AG04450 (cell line): ENCODE results near the gene GGCT. TPM values are rescaled to one million over a fixed set of nuclear protein-coding genes. Genes with fewer than 3 reads are reported as not detected.
A peak's percentile ranks its signal among the peaks of the same experiment; 100 is the strongest.

Experiments used
- CTCF ChIA-PET: fragments of 300-600, 350-600 bp; formaldehyde crosslinking; extraction: SDS; loops from one replicate; lab custom pipeline; 2022; ENCODE audit warnings: antibody characterized with exemption, inconsistent platforms; lab: Charles Lee
- POLR2A ChIA-PET: fragments of 350-600 bp; formaldehyde crosslinking; extraction: SDS; loops from one replicate; lab custom pipeline; 2021; ENCODE audit warnings: antibody characterized with exemption, inconsistent platforms; lab: Yijun Ruan, JAX
- DNase-seq: peaks from one replicate; pipeline ENCODE4 v3.0.0-alpha.2; 2011; ENCODE audit warnings: low read depth, low spot score
- H3K27ac ChIP-seq: one replicate; pipeline ENCODE4 v1.5.1; 2012; ENCODE audit warnings: low read depth, low read length, control low read depth
- H3K27me3 ChIP-seq: one replicate; pipeline ENCODE4 v1.6.0; 2012; ENCODE audit warnings: low read length; ENCODE audit not compliant: control insufficient read depth, insufficient read depth
- H3K4me3 ChIP-seq: 2 replicates; pipeline ENCODE4 v1.5.1; 2011; ENCODE audit warnings: mild to moderate bottlenecking, low read depth, low read length, control low read depth
- H3K9me3 ChIP-seq: 2 replicates; pipeline ENCODE4 v1.5.1; 2012; ENCODE audit warnings: low read length; ENCODE audit not compliant: control insufficient read depth, insufficient read depth
- polyA minus RNA-seq: library from RNA; depleted of rRNA, polyadenylated mRNA; stranded (reverse); fragments of >200 nt; gene quantifications from 2 replicates; pipeline ENCODE4 v1.2.3, GENCODE V29; 2011; rRNA and poly(A)+ RNA removed
- polyA plus RNA-seq: library from polyadenylated mRNA; depleted of rRNA; stranded (reverse); fragments of >200 nt; gene quantifications from 2 replicates; pipeline ENCODE4 v1.2.3, GENCODE V29; 2011; rRNA removed
- TF ChIP-seq, protein P1 (sequence below): IDR thresholded peaks from 2 replicates; pipeline ENCODE4 v1.5.1; 2011; ENCODE audit warnings: low read depth, low read length, control low read depth, inconsistent platforms

Gene GGCT
- polyA plus RNA-seq (19.8 and 24.4 TPM in 2 replicates), polyA minus RNA-seq (4.9 and 5.5 TPM in 2 replicates)

DNA sequence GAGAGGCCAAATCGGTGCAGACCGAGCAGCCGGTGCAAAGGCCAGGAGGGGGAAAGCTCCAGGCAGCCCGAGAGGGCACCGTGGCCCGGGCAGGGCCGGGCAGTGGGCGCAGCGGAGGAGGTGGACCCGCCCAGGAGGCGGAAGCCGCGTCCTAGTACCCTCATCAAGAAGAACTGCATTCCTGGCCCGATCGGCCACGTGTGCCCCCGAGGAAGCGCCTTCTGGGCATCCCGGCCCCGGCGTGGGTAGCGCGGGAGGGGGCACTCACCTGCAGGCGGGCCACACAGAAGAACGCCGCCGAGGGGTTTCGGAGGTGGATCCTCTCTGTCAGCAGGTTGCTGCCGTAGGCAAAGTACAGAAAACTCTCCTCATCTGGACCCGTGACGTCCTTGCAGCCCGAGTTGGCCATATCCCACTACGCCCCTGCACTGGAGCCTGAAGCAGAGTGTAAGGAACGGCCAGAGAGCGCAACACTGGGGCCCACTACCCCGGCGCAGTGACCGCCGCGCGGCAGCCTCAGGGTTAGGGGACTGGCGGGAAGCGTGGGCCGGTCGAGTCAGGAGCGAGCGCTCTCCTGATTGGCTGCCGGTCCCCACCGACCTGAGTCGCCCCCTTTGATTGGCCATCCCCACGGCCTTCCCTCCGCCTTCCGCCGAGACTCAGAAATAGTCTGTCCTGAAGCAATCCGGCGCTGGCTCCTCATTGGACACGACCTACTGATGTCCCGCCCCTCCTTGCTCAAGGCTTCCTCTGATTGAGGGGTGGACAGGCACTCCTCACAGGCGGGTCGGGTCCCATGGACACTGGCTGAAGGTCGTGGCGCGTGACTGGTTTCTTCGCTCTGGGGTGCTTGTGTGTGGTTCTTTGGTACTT lies at the start of gene GGCT:
TSS of gene GGCT (minus strand) at position 529 of the 873 bp plus-strand sequence. CDS start at position 409, 120 bp downstream.
- TF ChIP-seq, protein P1, sequence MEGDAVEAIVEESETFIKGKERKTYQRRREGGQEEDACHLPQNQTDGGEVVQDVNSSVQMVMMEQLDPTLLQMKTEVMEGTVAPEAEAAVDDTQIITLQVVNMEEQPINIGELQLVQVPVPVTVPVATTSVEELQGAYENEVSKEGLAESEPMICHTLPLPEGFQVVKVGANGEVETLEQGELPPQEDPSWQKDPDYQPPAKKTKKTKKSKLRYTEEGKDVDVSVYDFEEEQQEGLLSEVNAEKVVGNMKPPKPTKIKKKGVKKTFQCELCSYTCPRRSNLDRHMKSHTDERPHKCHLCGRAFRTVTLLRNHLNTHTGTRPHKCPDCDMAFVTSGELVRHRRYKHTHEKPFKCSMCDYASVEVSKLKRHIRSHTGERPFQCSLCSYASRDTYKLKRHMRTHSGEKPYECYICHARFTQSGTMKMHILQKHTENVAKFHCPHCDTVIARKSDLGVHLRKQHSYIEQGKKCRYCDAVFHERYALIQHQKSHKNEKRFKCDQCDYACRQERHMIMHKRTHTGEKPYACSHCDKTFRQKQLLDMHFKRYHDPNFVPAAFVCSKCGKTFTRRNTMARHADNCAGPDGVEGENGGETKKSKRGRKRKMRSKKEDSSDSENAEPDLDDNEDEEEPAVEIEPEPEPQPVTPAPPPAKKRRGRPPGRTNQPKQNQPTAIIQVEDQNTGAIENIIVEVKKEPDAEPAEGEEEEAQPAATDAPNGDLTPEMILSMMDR = no peak
- DNase-seq = peak; percentile 93
- ChIA-PET CTCF (no interaction called here), POLR2A (no interaction called here)
- peak within 1 kb of the TSS; percentile 57 for H3K27ac ChIP-seq
- peaks cover 5% of the 10 kb centered on the region; the same call in 1 of the 2 replicates for H3K9me3 ChIP-seq
- H3K27me3 ChIP-seq = no peaks in the 10 kb centered on the region
- H3K4me3 ChIP-seq = peak within 1 kb of the TSS; percentile 98

DNA sequence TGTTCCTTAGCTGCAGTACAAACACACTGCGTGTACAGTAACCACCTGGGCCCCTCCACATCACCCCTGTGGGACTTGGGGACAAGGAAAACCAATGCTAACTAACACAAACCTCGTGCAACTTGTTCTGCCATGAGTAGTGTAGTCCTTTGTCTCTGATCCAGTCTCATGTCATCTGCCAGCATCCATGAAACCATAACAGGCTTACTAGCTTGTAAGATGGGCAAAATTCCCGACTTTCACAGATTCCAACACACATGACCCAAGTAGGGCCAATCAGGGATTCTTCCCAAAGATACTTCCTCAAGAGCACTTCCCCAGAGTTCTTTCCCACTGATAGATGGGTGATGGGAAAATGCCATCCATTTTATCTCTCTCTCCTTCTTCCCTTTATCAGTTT lies 48.9 kb upstream of the GGCT start:
- DNase-seq = no peak
- no peaks in the 10 kb centered on the region for H3K27me3 ChIP-seq
- ChIA-PET POLR2A (no interaction called here), CTCF (interaction anchor here (12.5 kb wide), 1 partner anchor 10 kb away, joined by 184 read pairs; no protein-coding TSS in a partner anchor)
- no peak overlapping the region for H3K4me3 ChIP-seq
- H3K27ac ChIP-seq = no peak overlapping the region
- TF ChIP-seq, protein P1 = no peak
- H3K9me3 ChIP-seq = no peaks in the 10 kb centered on the region; the same call in 1 of the 2 replicates

DNA sequence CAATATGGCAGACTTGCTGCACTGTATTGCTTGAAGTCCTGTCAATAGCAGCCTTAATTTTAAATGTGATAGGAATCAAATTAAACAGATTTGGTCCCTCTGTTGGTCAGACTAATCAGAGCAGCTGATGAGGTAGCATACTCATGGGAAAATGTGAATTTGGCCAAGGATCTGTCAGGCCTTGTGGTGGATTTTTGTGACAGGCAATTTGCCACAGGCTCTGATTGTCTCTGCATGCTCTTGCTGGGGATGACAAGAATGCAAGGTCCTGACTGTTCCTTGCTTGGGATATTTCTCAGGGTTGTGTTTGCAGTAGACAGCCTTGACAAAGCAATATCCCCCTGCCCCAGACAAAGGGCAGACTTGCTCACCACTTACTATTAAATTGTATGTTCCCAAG lies 48.5 kb upstream of the GGCT start:
- Histone ChIP-seq H3K9me3 (no peaks in the 10 kb centered on the region; the same call in 1 of the 2 replicates), H3K4me3 (no peak overlapping the region), H3K27me3 (no peaks in the 10 kb centered on the region), H3K27ac (no peak overlapping the region)
- POLR2A ChIA-PET = no interaction called here
- CTCF ChIA-PET = interaction anchor here (1.6 to 12.5 kb wide), 2 partner anchors 11 to 15 kb away, joined by 3 to 184 read pairs; no protein-coding TSS in a partner anchor
- no peak for DNase-seq
- TF ChIP-seq, protein P1 = no peak

DNA sequence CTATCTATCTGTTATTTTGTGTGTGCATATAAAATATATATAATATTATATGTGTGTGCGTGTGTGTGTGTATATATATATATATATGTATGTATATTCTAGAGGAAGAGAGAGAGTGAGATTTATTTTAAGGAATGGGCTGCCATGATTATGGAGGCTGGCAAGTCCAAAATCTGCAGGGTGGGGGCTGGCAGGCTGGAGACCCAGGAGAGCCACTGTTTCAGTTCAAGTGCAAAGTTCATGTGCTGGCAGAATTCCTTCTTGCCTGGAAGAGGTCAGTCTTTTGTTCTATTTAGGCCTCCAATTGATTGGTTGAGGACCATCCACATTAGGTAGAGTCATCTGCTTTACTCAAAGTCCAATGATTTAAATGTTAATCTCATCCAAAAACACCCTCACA lies 47.7 kb upstream of the GGCT start:
- CTCF ChIA-PET = interaction anchor here (0.7 to 12.5 kb wide), 4 partner anchors 11 to 83 kb away, joined by 3 to 184 read pairs (median 4); no protein-coding TSS in a partner anchor
- Histone ChIP-seq H3K27me3 (no peaks in the 10 kb centered on the region), H3K9me3 (no peaks in the 10 kb centered on the region; the same call in 1 of the 2 replicates), H3K4me3 (no peak overlapping the region), H3K27ac (no peak overlapping the region)
- TF ChIP-seq, protein P1 = no peak
- DNase-seq = no peak
- POLR2A ChIA-PET = no interaction called here
